Measurements from ENCODE around the gene NDC1.

GRCh38 chr1:53735261-53735660, 102.8 kb downstream of the NDC1 start:
- TF ChIP-seq, protein P1, sequence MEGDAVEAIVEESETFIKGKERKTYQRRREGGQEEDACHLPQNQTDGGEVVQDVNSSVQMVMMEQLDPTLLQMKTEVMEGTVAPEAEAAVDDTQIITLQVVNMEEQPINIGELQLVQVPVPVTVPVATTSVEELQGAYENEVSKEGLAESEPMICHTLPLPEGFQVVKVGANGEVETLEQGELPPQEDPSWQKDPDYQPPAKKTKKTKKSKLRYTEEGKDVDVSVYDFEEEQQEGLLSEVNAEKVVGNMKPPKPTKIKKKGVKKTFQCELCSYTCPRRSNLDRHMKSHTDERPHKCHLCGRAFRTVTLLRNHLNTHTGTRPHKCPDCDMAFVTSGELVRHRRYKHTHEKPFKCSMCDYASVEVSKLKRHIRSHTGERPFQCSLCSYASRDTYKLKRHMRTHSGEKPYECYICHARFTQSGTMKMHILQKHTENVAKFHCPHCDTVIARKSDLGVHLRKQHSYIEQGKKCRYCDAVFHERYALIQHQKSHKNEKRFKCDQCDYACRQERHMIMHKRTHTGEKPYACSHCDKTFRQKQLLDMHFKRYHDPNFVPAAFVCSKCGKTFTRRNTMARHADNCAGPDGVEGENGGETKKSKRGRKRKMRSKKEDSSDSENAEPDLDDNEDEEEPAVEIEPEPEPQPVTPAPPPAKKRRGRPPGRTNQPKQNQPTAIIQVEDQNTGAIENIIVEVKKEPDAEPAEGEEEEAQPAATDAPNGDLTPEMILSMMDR (IDR thresholded peaks at IDR 0.05) = no peak
- no peak for TF ChIP-seq ZFX (IDR thresholded peaks at IDR 0.05; ENCODE audit: borderline replicate concordance)
